GM21367 (cell line): ENCODE measurements around the gene MYO5B.
"Not testable (repeated sequence)": the region's sequence is repeated elsewhere in the genome, so short reads cannot be mapped to it uniquely, and the experiment has no call there.

Source experiments
- ATAC-seq: cut with Tn5 transposase; IDR thresholded peaks from one replicate; pipeline ENCODE4 v1.9.1; 2021; ENCODE audit not compliant: unreplicated experiment

MYO5B gene

DNA sequence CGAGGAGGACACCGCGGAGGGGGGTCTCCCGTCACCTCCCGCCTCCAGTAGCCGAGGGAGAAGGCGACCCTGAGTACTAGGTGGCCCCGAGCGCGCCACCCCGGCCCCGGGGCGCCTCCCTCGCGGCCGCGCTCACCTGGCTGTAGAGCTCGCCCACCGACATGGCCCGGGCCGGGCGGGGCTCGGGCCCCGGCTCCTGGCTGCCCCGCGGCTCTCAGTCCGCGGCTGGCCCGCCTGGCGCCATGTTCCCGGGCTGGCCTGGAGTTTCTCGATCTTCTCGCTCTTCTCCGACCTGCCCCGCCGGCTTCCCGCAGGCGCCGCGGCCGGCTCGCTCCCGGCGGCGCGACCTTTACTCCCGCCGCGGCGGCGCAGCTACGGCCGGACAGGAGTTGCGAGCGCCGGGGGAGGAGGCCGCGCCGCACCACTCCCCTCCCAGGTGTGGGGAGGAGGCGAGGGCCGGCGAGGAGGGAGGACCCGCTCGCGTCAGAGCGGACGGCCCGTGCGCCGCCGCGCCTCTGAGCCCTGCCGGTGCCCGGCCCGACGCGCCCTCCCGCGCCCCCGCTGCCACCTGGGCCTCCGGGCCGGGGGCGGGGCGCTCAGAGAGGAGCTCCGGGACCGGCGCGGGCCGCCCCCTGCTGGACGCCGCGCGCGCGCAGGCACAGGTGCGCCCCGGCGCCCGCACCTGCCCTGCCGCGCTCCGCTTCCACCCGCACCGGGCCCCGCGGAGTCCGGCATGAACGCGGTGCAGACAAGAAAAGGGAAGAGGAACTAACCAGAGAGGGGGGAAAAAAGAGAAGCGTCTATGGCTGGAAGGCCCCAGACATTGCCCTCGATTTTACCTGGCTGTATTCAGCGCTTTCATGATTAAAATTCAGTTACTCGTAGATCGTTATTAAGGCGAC is at the start of gene MYO5B:
Gene MYO5B, minus strand, starts transcription at position 517 of the 902 bp plus-strand sequence. Its CDS starts 354 bp downstream, at position 163.
- ATAC-seq, result peak; percentile 58

DNA sequence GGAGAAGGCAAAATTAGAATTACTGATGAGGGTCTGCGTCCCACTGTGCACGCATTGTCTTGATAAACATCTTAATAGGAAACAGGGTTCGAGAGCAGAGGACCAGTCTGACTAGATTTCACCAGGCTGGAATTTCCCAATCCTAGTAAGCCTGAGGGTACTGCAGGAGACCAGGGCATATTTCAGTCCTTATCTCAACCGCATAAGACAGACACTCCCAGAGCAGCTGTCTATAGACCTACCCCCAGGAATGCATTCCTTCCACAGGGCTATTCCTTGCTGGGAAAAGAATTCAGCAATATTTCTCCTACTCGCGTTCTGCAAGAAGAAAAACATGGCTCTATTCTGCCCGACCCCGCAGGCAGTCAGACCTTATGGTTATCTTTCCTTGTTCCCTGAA is 46.8 kb upstream of the MYO5B start:
- ATAC-seq, result not testable (repeated sequence)

DNA sequence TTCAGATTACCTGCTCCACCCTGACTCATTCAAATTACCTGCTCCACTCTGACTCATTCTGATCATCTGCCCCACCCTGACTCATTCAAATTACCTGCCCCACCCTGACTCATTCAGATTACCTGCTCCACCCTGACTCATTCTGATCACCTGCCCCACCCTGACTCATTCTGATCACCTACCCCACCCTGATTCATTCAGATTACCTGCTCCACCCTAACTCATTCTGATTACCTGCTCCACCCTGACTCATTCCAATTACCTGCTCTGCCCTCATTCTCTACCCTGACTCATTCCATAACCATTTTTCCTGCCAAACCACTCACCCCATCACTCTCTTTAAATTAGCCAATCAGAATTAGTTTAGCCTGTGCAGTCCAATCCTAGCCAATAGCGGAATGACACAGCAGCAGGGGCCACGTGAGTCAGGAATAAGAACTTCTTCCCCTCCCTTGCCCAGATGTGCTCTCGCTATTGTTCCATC is 45.2 kb upstream of the MYO5B start:
- no peak for ATAC-seq

DNA sequence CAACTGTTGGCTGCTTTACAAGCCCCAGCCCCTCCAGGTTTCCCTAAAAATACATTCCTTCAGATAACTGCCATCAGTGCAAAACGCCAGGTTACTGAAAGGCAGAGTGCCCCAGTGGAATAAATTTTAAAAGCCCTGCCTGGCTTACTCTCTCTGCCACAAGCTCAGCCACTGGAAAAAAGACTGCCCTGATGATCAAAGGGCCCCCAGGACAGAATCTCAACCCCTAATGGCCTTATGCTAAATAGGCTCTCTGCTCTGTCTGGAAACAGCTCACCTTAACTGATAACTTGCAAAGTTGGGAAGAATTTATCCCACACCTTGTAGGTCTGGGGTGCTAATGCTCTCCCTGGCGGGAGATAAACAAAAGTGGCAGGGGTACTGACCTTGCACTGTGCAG is 37.5 kb upstream of the MYO5B start:
- ATAC-seq, result no peak

DNA sequence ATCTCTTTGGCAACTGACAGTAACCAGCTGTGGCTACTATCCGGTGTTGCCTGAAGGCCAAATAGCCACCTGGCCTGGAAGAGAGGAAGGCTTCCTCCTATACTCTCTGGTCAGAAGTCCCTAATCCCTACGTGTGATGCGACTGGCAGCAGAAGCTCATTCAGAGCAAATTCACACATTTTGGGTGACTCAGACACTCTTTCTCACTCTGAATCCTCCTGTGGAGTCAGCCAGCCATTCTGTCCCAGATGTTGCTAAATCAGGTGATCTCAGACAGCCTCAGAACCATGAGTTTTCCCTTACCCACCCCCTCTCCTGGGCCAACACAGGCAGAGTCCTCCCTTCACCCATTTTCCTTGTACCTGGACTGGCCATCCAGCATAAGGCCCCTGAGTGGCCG is 36.7 kb upstream of the MYO5B start:
- ATAC-seq, result no peak

DNA sequence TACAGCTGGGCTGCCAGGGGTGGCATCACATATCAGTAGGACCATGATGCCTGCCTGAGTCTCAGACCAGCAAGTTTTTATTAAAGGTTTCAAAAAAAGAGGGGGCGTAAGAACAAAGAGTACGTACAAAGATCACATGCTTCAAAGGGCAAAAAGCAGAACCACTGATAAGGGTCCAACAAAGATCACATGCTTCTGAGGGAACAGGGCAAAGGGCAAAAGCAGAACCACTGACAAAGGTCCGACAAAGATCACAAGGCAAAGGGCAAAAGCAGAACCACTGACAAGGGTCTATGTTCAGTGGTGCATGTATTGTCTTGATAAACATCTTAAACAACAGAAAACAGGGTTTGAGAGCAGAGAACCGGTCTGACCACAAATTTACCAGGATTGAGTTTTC is 25.3 kb upstream of the MYO5B start:
- ATAC-seq, result not testable (repeated sequence)

DNA sequence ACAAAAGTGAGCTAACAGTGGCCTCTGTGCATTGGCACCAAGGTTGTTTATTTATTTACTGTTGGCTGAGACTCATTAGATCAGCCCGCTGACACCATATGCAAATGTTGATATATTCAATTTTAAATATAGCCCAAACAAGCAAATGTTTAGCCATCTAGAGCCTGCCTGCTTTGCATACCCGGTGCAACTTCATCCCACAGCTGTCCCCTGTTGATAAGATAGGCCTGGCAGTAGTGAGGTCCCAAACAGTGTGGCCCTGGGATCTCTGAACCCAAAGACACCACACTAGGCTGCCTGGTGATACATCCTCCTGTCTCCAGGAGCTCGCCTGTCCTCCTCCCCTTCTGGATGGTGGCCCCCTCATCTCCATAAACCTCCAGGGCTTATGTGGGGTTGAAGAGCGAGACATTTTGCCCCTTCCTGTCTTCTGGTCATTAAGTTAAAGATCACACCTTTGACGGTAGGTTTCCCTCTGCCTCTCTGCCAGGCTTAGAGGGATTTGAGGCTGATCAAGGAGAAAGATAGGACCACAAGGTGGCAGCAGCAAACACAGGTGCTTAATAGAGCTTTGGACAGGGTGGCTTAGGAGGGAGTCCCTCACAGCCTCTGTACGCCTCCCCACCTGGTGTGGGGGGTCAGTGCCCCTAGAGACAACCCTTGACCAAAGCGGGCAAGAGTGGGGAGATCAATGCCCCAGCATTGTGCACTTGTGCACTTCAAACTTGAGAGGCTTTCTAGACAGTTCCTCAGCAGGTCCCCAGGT is 23.7 kb upstream of the MYO5B start:
- peak; percentile 71 for ATAC-seq

DNA sequence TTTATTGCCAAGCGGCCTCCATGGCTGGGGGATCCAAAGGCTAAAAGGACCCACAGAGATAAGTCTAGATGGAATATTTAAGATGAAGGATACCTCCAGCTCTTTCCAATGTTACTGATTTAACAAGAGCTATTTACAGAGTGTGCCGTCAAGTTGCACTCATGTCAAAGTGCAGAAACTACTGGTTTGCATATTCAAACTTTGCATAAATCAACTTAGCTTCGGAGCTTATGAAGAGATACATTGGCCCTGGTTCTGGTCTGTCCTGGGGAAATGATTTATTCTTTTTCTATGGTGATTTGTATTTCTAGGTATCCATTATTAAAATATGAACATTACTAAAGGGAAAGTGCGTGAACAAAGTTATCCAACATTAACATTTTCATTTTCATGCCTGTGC is 14.4 kb upstream of the MYO5B start:
- ATAC-seq, result no peak

GRCh38 chr18:50207722-50208121 is 12.8 kb upstream of the MYO5B start:
- no peak for ATAC-seq

DNA sequence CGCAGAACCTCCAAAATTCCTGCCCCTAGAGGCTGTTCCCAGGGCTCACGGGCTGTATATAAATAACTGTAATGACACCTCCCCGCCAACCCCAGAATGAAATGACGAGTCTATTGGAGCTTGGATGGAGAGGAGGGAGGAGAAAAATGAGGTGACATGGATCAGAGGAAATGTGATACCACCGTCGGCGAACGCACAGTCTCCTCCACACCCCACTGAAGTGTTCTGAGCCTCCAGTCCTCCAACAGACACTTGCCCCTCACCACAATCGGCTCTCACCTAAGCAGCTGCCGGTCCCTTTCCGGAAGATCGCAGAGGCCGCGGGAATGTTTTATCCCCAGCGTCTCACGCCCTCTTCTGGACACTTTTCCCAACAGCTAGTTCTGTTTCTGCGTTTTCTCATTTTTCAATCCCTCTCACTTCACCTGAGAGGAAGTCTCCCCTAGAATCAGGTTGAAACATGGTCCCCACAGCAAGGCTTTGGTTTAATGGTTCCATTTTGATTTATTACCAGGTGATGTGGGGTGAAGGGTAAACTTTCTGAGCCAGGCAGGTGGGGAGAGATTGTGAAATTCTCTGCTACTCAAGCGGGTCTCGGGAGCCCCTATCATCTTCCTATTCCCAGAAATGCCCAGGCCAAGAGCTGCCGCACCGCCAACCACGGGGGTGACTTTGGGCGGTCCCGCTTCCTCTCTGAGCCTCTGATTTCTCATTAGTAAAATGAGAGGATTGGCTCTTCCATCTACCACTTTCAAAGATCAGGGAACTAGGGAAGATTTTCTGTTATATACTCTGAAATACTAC is 9.1 kb upstream of the MYO5B start:
- ATAC-seq, result no peak

DNA sequence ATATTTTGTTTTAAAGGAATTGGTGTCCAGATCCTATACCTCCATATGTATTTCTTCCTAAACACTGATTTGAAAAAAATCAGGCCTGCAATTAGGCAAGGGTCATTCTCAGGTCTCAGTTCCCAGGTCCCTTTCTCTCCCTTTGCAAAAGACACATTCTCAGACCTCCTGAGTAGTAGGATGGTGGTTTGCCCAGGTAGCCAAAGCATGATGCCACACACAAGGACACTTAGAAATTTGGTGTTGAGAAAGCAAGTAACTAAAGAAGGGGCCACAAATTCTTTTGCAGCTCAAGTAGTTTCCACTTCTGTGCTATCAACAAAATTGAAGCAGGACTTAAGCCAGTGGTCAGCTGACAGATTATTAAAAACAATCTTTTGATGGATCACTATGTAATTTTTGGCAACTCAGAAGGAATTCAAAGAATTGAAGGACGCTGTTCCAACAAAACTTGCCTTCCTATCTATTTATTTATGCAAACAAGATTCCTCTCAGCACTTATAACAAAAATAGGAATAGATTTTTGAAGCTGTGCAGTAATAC is 6.6 kb upstream of the MYO5B start:
- no peak for ATAC-seq

- ATAC-seq, result no peak
These were observed 5.0 kb upstream of the MYO5B start for GRCh38 chr18:50199921-50200320.

DNA sequence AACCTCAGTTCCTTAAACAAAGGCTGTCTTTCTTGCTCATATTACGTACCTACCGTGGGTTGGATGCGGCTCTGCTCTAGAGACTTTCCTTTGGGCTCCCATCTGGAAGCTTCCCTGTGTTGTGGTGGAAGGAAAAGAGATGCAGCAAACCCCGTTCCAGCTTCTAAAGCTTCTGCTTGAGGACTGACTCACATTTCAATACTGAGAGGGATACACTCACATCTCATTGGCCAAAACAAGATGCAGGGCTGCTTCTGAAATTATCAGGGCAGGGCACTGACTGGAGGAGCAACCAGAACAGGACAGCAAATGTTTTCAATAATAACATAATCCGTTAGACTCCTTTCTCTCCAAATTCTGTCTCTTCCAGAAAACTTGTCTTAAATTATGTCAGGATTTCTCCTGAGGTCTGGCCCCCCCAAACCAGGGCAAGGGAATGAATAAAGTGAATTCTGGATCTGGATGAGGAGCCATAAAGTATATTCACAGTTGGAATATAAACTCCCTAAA is 4.5 kb upstream of the MYO5B start:
- no peak for ATAC-seq

DNA sequence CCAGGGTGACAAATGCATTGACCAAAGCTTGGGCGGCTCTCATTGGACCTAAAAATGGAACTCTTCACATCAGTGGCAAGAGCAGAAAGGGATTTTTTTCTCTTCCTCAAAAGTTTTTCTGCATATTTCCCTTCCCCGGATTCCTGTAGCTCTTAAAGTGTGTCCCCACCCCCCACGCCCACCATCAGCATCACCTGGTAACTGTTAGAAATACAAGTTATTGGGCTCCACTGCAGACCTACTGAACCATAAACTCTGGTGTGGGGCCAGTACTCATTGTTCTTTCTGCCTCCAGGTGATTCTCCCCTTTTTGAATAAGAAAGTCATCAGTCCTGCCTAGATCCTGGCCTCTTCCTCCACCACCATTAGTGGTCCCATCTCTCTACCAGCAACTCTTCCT is 1.3 kb upstream of the MYO5B start:
- no peak for ATAC-seq

- ATAC-seq, result no peak
These were observed 742 bp upstream of the MYO5B start for GRCh38 chr18:50195689-50196088.

GRCh38 chr18:50193796-50194630 is 934 bp downstream of the MYO5B start:
- no peak for ATAC-seq

DNA sequence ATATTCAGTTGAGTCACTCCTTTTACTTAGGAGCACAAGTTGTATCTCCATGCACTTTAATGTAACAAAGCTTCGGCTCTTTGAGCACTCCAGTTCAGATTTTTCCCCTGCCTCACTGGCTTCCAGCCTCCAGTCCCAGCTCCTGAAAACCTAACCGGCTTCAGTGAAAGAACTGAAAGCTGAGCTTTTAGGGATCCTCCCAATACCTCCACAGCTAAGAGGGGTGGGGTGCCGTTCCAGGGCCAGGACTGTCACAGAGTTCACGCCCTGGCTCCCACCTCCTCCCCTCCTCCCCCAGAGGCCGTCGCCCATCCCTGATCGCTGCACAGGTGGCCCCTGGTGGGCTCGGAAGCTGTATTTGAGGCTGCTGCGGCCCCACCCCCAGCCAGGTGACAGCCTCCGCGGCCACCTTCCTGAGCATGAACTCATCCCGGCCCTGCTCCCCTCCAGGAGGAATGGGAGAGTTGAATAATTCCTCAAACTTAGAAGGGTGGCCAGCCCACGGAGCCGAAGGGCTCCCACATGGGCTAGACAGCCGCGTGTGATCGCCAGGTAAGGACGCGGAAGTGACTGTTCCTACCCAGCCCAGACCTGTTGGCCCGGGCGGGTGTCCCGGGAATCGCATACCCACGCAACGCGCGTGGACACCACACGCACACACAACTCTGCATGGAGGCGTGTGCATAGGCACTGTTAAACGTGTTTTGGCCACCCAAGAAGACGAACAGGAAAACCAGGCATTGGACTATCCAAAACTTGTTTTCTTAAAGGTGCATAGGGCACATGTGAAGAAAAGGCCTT is 1.8 kb downstream of the MYO5B start:
- ATAC-seq, result no peak

- no peak for ATAC-seq
These were observed 4.0 kb downstream of the MYO5B start for GRCh38 chr18:50190926-50191325.

DNA sequence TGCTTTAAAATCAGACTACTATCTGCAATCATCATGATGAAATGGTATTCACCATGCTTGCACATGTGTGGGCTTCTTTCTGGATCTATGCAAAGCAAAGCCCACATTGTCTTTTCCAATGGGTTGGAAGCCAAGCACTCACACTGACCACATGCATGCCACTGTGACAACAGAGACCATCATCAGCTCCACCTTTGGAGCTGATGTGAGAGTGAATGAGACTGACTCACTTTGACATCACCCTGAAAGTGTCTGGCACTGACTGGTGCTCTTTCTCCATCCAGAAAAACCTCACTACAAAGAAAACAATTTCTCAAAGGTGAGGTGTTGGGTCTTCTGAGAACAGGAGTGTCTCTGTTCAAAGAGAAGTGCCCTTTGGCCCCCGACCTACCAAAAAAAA is 4.7 kb downstream of the MYO5B start:
- ATAC-seq, result no peak
